Measurements from ENCODE around the gene MRGPRE. TPM values are rescaled to one million over a fixed set of nuclear protein-coding genes. Genes with fewer than 3 reads are reported as not detected.

Gene MRGPRE
- total and polyA plus RNA-seq, 7 donors: 0.10 to 1.4 (median 0.70) TPM; not detected in 3

GRCh38 chr11:3218483-3219280 is 13.5 kb downstream of the MRGPRE start, which contains the start of gene MRGPRG:
Gene MRGPRG, minus strand, starts transcription at chr11:3218813. Its CDS starts 0 bp downstream, at chr11:3218813.
- peak; percentile 57 for DNase-seq
- Histone ChIP-seq H3K36me3 (no peaks in the 10 kb centered on the region), H3K4me1 (peaks cover 0 to 6% (median 0%) of the 10 kb centered on the region in 4 donors), H3K27me3 (peaks cover 5 to 86% (median 39%) of the 10 kb centered on the region in 3 donors), H3K27ac (no peak within 1 kb of the TSS), H3K4me3 (no peak within 1 kb of the TSS), H3K9me3 (no peaks in the 10 kb centered on the region)
- intact Hi-C loops (cut with DNase I): loop anchor here (5.0 to 10.0 kb wide), 2 partner anchors 51 to 196 kb away; partner anchors contain the start of gene OSBPL5
- 79 to 86% methylated on average over 35 of the region's 35 CpGs for WGBS, 2 donors
- TF ChIP-seq POLR2A (IDR thresholded peaks at IDR 0.05) (no peak), POLR2AphosphoS5 (IDR thresholded peaks at IDR 0.05) (no peak), EP300 (IDR thresholded peaks at IDR 0.05) (no peak)
- TF ChIP-seq, protein P1, sequence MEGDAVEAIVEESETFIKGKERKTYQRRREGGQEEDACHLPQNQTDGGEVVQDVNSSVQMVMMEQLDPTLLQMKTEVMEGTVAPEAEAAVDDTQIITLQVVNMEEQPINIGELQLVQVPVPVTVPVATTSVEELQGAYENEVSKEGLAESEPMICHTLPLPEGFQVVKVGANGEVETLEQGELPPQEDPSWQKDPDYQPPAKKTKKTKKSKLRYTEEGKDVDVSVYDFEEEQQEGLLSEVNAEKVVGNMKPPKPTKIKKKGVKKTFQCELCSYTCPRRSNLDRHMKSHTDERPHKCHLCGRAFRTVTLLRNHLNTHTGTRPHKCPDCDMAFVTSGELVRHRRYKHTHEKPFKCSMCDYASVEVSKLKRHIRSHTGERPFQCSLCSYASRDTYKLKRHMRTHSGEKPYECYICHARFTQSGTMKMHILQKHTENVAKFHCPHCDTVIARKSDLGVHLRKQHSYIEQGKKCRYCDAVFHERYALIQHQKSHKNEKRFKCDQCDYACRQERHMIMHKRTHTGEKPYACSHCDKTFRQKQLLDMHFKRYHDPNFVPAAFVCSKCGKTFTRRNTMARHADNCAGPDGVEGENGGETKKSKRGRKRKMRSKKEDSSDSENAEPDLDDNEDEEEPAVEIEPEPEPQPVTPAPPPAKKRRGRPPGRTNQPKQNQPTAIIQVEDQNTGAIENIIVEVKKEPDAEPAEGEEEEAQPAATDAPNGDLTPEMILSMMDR (IDR thresholded peaks at IDR 0.05): no peak

DNA sequence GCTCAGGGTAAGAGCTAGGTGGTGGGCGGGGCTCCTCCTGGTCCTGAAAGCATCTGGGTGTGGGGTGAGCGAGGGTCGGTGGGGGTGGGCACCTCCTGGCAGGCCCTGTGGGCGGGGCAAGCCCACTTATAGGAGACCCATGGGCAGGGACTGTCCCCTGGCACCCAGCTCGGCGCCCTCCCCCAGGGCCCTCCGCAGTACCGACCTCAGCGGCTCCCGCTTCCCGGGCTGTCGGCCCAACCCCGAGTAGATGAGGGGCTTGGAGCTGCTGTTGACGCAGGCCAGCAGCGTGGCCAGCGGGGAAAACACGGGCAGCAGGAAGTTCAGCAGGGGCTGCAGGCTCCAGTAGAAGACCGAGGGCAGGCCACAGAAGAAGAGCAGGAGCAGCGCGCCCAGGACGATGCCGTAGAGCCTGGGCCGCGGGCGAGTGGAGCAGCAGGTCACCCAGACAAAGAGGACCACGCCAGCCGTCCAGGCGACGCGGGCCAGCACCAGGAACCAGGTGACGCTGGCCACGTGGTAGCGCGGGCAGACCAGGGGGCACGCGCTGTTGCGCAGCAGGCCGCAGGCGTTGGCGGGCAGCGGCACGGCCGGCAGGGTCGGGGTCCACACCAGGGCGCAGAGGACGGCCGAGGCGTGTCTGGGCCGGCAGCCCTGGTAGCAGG is 14.3 kb downstream of the MRGPRE start:
- WGBS, 2 donors: 84 to 90% methylated on average over 49 of the region's 49 CpGs
- no peaks in the 10 kb centered on the region for H3K9me3 ChIP-seq
- peaks cover 5 to 79% (median 33%) of the 10 kb centered on the region in 3 donors for H3K27me3 ChIP-seq
- TF ChIP-seq, protein P1 (IDR thresholded peaks at IDR 0.05): no peak
- TF ChIP-seq POLR2AphosphoS5 (IDR thresholded peaks at IDR 0.05) (no peak), EP300 (IDR thresholded peaks at IDR 0.05) (no peak), POLR2A (IDR thresholded peaks at IDR 0.05) (no peak)
- H3K36me3 ChIP-seq: no peaks in the 10 kb centered on the region
- DNase-seq: peak; percentile 62
- H3K4me3 ChIP-seq: no peak overlapping the region
- H3K27ac ChIP-seq: no peak overlapping the region
- H3K4me1 ChIP-seq: peaks cover 0 to 6% (median 0%) of the 10 kb centered on the region in 4 donors
- intact Hi-C loops (cut with DNase I): loop anchor here (2.0 to 10.0 kb wide), 3 partner anchors 51 to 197 kb away; partner anchors contain the start of gene OSBPL5

GRCh38 chr11:3216027-3216525 is 16.1 kb downstream of the MRGPRE start:
- H3K9me3 ChIP-seq: peaks cover 0 to 2% (median 0%) of the 10 kb centered on the region in 4 donors
- DNase-seq: no peak
- TF ChIP-seq POLR2A (IDR thresholded peaks at IDR 0.05) (no peak), POLR2AphosphoS5 (IDR thresholded peaks at IDR 0.05) (no peak), EP300 (IDR thresholded peaks at IDR 0.05) (no peak)
- TF ChIP-seq, protein P1 (IDR thresholded peaks at IDR 0.05): no peak
- H3K4me1 ChIP-seq: peaks cover 0 to 6% (median 0%) of the 10 kb centered on the region in 4 donors
- WGBS, 2 donors: 71 to 77% methylated on average over 11 of the region's 11 CpGs
- H3K4me3 ChIP-seq: no peak overlapping the region
- H3K27ac ChIP-seq: no peak overlapping the region
- no peaks in the 10 kb centered on the region for H3K36me3 ChIP-seq
- H3K27me3 ChIP-seq: peaks cover 5 to 60% (median 26%) of the 10 kb centered on the region in 3 donors
- intact Hi-C loops (cut with DNase I): loop anchor here (1.0 to 10.0 kb wide), 4 partner anchors 49 to 199 kb away; partner anchors contain the start of gene OSBPL5

DNA sequence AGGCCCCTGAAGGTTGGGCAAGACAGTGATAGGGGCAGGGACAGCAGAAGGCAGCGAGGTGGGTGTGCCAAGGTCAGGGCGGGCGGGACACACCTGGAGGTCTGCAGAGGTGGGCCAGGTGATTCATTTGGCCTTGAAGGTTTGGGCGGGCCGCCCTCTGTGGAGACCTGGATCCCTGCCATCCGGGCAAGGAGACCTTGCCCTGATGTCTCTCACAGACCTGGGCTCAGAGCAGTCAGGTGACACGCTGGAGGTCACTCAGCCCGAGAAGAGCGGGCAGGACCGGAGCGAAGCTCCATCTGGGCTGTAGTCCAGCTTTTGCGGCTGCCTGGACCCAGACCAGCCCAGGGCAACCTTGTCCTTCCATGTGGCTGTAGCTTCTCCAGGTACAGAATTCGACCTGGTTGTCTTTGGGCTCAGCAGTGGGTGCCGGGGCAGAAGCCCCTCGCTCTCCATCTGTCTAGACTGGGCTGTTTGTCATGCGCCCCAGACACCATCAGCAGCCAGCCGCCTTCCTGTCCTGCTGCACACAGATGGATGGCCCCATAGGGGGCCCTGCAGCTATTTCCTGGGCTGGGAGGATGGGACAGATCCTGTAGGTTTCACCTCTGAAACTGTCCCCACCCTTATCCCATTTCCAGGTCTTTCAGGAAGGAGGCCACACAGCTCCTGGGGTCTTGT is 16.7 kb downstream of the MRGPRE start:
- WGBS, 2 donors: 25 to 72% methylated on average over 17 of the region's 17 CpGs
- DNase-seq: peak; percentile 52
- no peak overlapping the region for H3K27ac ChIP-seq
- peaks cover 0 to 2% (median 0%) of the 10 kb centered on the region in 4 donors for H3K9me3 ChIP-seq
- intact Hi-C loops (cut with DNase I): loop anchor here (1.0 to 10.0 kb wide), 4 partner anchors 48 to 199 kb away; partner anchors contain the start of gene OSBPL5
- no peak overlapping the region for H3K4me3 ChIP-seq
- peaks cover 0 to 6% (median 0%) of the 10 kb centered on the region in 4 donors for H3K4me1 ChIP-seq
- peaks cover 5 to 54% (median 26%) of the 10 kb centered on the region in 3 donors for H3K27me3 ChIP-seq
- H3K36me3 ChIP-seq: no peaks in the 10 kb centered on the region
- TF ChIP-seq POLR2A (IDR thresholded peaks at IDR 0.05): no peak
- TF ChIP-seq EP300 (IDR thresholded peaks at IDR 0.05): no peak
- no peak for TF ChIP-seq POLR2AphosphoS5 (IDR thresholded peaks at IDR 0.05)
- TF ChIP-seq, protein P1 (IDR thresholded peaks at IDR 0.05): no peak

Measured in sigmoid colon (tissue), 7 donors.